Measurements from ENCODE around the gene FHL1.

The FHL1 gene

GRCh38 chrX:136179133-136179532 lies 31.8 kb downstream of the FHL1 start:
- Histone ChIP-seq H3K79me2 (ENCODE audit: low read length) (no peaks in the 10 kb centered on the region), H3K4me3 (ENCODE audit: low read length) (no peak overlapping the region), H3K36me3 (replicated peaks; ENCODE audit: low read depth, low read length) (no peaks in the 10 kb centered on the region), H3K4me2 (ENCODE audit: low read length) (no peak overlapping the region), H3K9ac (ENCODE audit: low read length) (no peak overlapping the region), H2AFZ (ENCODE audit: low read depth, low read length) (no peak overlapping the region), H4K20me1 (ENCODE audit: insufficient read depth, low read length) (no peaks in the 10 kb centered on the region), H3K9me3 (ENCODE audit: insufficient read depth, low read length) (no peaks in the 10 kb centered on the region), H3K4me1 (ENCODE audit: low read length) (no peaks in the 10 kb centered on the region), H3K27ac (ENCODE audit: low read length) (no peak overlapping the region), H3K27me3 (ENCODE audit: low read depth, low read length) (peaks cover 9% of the 10 kb centered on the region)
- TF ChIP-seq, protein P1, sequence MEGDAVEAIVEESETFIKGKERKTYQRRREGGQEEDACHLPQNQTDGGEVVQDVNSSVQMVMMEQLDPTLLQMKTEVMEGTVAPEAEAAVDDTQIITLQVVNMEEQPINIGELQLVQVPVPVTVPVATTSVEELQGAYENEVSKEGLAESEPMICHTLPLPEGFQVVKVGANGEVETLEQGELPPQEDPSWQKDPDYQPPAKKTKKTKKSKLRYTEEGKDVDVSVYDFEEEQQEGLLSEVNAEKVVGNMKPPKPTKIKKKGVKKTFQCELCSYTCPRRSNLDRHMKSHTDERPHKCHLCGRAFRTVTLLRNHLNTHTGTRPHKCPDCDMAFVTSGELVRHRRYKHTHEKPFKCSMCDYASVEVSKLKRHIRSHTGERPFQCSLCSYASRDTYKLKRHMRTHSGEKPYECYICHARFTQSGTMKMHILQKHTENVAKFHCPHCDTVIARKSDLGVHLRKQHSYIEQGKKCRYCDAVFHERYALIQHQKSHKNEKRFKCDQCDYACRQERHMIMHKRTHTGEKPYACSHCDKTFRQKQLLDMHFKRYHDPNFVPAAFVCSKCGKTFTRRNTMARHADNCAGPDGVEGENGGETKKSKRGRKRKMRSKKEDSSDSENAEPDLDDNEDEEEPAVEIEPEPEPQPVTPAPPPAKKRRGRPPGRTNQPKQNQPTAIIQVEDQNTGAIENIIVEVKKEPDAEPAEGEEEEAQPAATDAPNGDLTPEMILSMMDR (IDR thresholded peaks at IDR 0.05; ENCODE audit: low read depth, low read length), result no peak
- no peak for TF ChIP-seq EZH2phosphoT487 (IDR thresholded peaks at IDR 0.05; ENCODE audit: low read depth)

GRCh38 chrX:136182414-136182813 lies 35.1 kb downstream of the FHL1 start:
- Histone ChIP-seq H3K4me1 (ENCODE audit: low read length) (no peaks in the 10 kb centered on the region), H3K9me3 (ENCODE audit: insufficient read depth, low read length) (no peaks in the 10 kb centered on the region), H4K20me1 (ENCODE audit: insufficient read depth, low read length) (no peaks in the 10 kb centered on the region), H3K79me2 (ENCODE audit: low read length) (no peaks in the 10 kb centered on the region), H3K4me2 (ENCODE audit: low read length) (no peak overlapping the region), H3K36me3 (replicated peaks; ENCODE audit: low read depth, low read length) (no peaks in the 10 kb centered on the region), H3K9ac (ENCODE audit: low read length) (no peak overlapping the region), H3K4me3 (ENCODE audit: low read length) (no peak overlapping the region), H3K27ac (ENCODE audit: low read length) (no peak overlapping the region), H3K27me3 (ENCODE audit: low read depth, low read length) (peaks cover 9% of the 10 kb centered on the region), H2AFZ (ENCODE audit: low read depth, low read length) (no peak overlapping the region)
- no peak for TF ChIP-seq EZH2phosphoT487 (IDR thresholded peaks at IDR 0.05; ENCODE audit: low read depth)
- TF ChIP-seq, protein P1 (IDR thresholded peaks at IDR 0.05; ENCODE audit: low read depth, low read length), result no peak

DNA sequence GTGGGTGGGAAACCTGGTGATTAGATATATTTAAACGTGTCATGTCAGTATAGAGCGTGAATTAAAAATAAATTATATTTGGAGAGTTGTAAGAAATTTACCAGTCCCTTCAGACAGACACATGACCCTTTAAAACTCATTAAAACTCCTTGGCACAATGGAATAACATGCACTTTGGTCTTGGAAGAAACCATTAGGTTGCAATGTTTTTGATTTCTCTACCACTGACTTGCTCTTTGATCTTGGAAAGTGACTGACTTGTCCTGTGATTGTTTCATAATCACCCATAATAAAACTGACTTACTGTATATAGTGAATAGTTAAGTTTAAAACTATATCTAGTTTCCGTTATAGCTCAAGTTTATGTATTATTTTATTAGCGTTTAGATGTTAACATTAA lies 35.8 kb downstream of the FHL1 start:
- H3K4me2 ChIP-seq (ENCODE audit: low read length), result no peak overlapping the region
- H3K79me2 ChIP-seq (ENCODE audit: low read length), result no peaks in the 10 kb centered on the region
- H2AFZ ChIP-seq (ENCODE audit: low read depth, low read length), result no peak overlapping the region
- H3K9me3 ChIP-seq (ENCODE audit: insufficient read depth, low read length), result no peaks in the 10 kb centered on the region
- H4K20me1 ChIP-seq (ENCODE audit: insufficient read depth, low read length), result no peaks in the 10 kb centered on the region
- H3K9ac ChIP-seq (ENCODE audit: low read length), result no peak overlapping the region
- H3K27me3 ChIP-seq (ENCODE audit: low read depth, low read length), result peaks cover 9% of the 10 kb centered on the region
- no peak overlapping the region for H3K4me3 ChIP-seq (ENCODE audit: low read length)
- no peak for TF ChIP-seq EZH2phosphoT487 (IDR thresholded peaks at IDR 0.05; ENCODE audit: low read depth)
- TF ChIP-seq, protein P1 (IDR thresholded peaks at IDR 0.05; ENCODE audit: low read depth, low read length), result no peak
- no peaks in the 10 kb centered on the region for H3K36me3 ChIP-seq (replicated peaks; ENCODE audit: low read depth, low read length)
- H3K27ac ChIP-seq (ENCODE audit: low read length), result no peak overlapping the region
- H3K4me1 ChIP-seq (ENCODE audit: low read length), result no peaks in the 10 kb centered on the region

- Histone ChIP-seq H3K27me3 (ENCODE audit: low read depth, low read length) (peaks cover 9% of the 10 kb centered on the region), H3K27ac (ENCODE audit: low read length) (no peak overlapping the region), H3K9me3 (ENCODE audit: insufficient read depth, low read length) (no peaks in the 10 kb centered on the region), H3K4me2 (ENCODE audit: low read length) (no peak overlapping the region), H3K36me3 (replicated peaks; ENCODE audit: low read depth, low read length) (no peaks in the 10 kb centered on the region), H3K4me3 (ENCODE audit: low read length) (no peak overlapping the region), H3K79me2 (ENCODE audit: low read length) (no peaks in the 10 kb centered on the region), H3K4me1 (ENCODE audit: low read length) (no peaks in the 10 kb centered on the region), H2AFZ (ENCODE audit: low read depth, low read length) (no peak overlapping the region), H3K9ac (ENCODE audit: low read length) (no peak overlapping the region), H4K20me1 (ENCODE audit: insufficient read depth, low read length) (no peaks in the 10 kb centered on the region)
- TF ChIP-seq, protein P1 (IDR thresholded peaks at IDR 0.05; ENCODE audit: low read depth, low read length), result no peak
- TF ChIP-seq EZH2phosphoT487 (IDR thresholded peaks at IDR 0.05; ENCODE audit: low read depth), result no peak
These were observed 36.6 kb downstream of the FHL1 start for GRCh38 chrX:136183917-136184316.
